ENCODE results near the gene RAN.
"Not testable (repeated sequence)": the region's sequence is repeated elsewhere in the genome, so short reads cannot be mapped to it uniquely, and the experiment has no call there.

The RAN gene

GRCh38 chr12:130871286-130872178 is at the start of gene RAN:
Gene RAN (plus strand): TSS chr12:130872066. CDS start chr12:130872594, 528 bp downstream.
- DNase-seq: peak; percentile 95

GRCh38 chr12:130825771-130826150 is 46.1 kb upstream of the RAN start:
- DNase-seq: no peak

GRCh38 chr12:130826151-130826801 is 45.6 kb upstream of the RAN start:
- DNase-seq: peak; percentile 82

- no peak for DNase-seq
Measured at GRCh38 chr12:130827432-130827831, 44.4 kb upstream of the RAN start.

- no peak for DNase-seq
Measured at GRCh38 chr12:130828895-130829294, 43.0 kb upstream of the RAN start.

- DNase-seq: no peak
Measured at GRCh38 chr12:130829391-130830245, 42.2 kb upstream of the RAN start.

- no peak for DNase-seq
Measured at GRCh38 chr12:130830246-130830551, 41.7 kb upstream of the RAN start.

GRCh38 chr12:130831246-130831645 is 40.6 kb upstream of the RAN start:
- DNase-seq: no peak

GRCh38 chr12:130831876-130832405 is 39.9 kb upstream of the RAN start:
- no peak for DNase-seq

GRCh38 chr12:130832561-130833209 is 39.2 kb upstream of the RAN start:
- no peak for DNase-seq

GRCh38 chr12:130835011-130835410 is 36.9 kb upstream of the RAN start:
- no peak for DNase-seq

- DNase-seq: no peak
Measured at GRCh38 chr12:130835436-130835835, 36.4 kb upstream of the RAN start.

GRCh38 chr12:130838284-130838950 is 33.4 kb upstream of the RAN start:
- DNase-seq: peak; percentile 40

GRCh38 chr12:130838951-130839769 is 32.7 kb upstream of the RAN start, which contains the start of gene STX2:
Gene STX2 (minus strand): TSS chr12:130839250. CDS start chr12:130839099, 151 bp downstream.
- DNase-seq: peak; percentile 88

- DNase-seq: no peak
Measured at GRCh38 chr12:130839770-130840404, 32.0 kb upstream of the RAN start.

GRCh38 chr12:130846369-130846768 is 25.5 kb upstream of the RAN start:
- DNase-seq: no peak

GRCh38 chr12:130847112-130847511 is 24.8 kb upstream of the RAN start:
- no peak for DNase-seq

- DNase-seq: not testable (repeated sequence)
Measured at GRCh38 chr12:130848105-130848504, 23.8 kb upstream of the RAN start.

GRCh38 chr12:130848785-130849305 is 23.0 kb upstream of the RAN start:
- DNase-seq: not testable (repeated sequence)

Data from activated CD4-positive, alpha-beta T cell treated with anti-CD3 and anti-CD28 coated beads for 48 hours (primary cell).